AG09309 (cell line): Measurements from ENCODE around the gene PRKAG1.

Experiments
- DNase-seq: peaks from one replicate; pipeline ENCODE4 v3.0.0-alpha.2; 2010; ENCODE audit warnings: low read depth
- H3K4me3 ChIP-seq: 2 replicates; pipeline ENCODE4 v1.5.1; 2011; ENCODE audit warnings: mild to moderate bottlenecking, low read depth, low read length, moderate library complexity; ENCODE audit not compliant: control insufficient read depth
- CTCF ChIP-seq: IDR thresholded peaks from 2 replicates; pipeline ENCODE4 v1.5.1; 2011; ENCODE audit warnings: mild to moderate bottlenecking, low read depth, low read length, inconsistent platforms; ENCODE audit not compliant: insufficient read depth, control insufficient read depth; ENCODE audit errors: missing control alignments

Gene PRKAG1

GRCh38 chr12:48967991-48968390, 50.6 kb downstream of the PRKAG1 start:
- no peak for DNase-seq
- no peak for TF ChIP-seq CTCF
- H3K4me3 ChIP-seq = no peak overlapping the region

- TF ChIP-seq CTCF = no peak
- H3K4me3 ChIP-seq = no peak overlapping the region
- no peak for DNase-seq
Observed at GRCh38 chr12:48966177-48966895, 52.2 kb downstream of the PRKAG1 start.

GRCh38 chr12:48965298-48965838, 53.2 kb downstream of the PRKAG1 start:
- DNase-seq = no peak
- no peak overlapping the region for H3K4me3 ChIP-seq
- TF ChIP-seq CTCF = peak; percentile 66

- no peak overlapping the region for H3K4me3 ChIP-seq
- TF ChIP-seq CTCF = no peak
- DNase-seq = no peak
Observed at GRCh38 chr12:48961801-48962200, 56.8 kb downstream of the PRKAG1 start.

GRCh38 chr12:48961331-48961730, 57.2 kb downstream of the PRKAG1 start:
- TF ChIP-seq CTCF = no peak
- no peak for DNase-seq
- H3K4me3 ChIP-seq = no peak overlapping the region

- no peak overlapping the region for H3K4me3 ChIP-seq
- no peak for DNase-seq
- TF ChIP-seq CTCF = no peak
Observed at GRCh38 chr12:48960834-48961233, 57.7 kb downstream of the PRKAG1 start.
